GM19452 (cell line): Measurements from ENCODE around the gene NOS2.
"Not testable (repeated sequence)": the region's sequence is repeated elsewhere in the genome, so short reads cannot be mapped to it uniquely, and the experiment has no call there.

Experiments used
- ATAC-seq: cut with Tn5 transposase; IDR thresholded peaks from one replicate; pipeline ENCODE4 v1.9.1; 2021; ENCODE audit not compliant: unreplicated experiment

The NOS2 gene

DNA sequence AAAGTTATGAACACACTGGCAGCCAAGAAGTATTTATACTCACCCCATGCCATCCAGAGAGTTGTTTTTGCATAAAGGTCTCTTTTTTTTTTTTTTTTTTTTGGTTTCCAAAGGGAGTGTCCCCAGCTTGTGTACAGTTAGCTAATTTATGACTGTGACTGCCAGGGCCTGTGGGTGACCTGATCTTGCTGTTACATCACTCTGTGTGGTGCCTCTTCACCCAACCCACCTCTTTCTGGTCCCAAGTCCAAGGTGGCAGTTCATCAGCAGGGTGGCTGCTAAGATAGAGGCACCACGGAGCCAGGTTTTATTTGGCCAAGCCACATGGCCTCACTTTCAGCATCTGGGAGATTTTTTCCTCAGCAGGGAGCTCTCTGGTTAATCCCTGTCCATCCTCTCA lies at the start of gene NOS2:
TSS of gene NOS2 (minus strand) at position 8 of the 400 bp plus-strand sequence. CDS start 1,720 bp downstream, outside the sequence.
- ATAC-seq = no peak

DNA sequence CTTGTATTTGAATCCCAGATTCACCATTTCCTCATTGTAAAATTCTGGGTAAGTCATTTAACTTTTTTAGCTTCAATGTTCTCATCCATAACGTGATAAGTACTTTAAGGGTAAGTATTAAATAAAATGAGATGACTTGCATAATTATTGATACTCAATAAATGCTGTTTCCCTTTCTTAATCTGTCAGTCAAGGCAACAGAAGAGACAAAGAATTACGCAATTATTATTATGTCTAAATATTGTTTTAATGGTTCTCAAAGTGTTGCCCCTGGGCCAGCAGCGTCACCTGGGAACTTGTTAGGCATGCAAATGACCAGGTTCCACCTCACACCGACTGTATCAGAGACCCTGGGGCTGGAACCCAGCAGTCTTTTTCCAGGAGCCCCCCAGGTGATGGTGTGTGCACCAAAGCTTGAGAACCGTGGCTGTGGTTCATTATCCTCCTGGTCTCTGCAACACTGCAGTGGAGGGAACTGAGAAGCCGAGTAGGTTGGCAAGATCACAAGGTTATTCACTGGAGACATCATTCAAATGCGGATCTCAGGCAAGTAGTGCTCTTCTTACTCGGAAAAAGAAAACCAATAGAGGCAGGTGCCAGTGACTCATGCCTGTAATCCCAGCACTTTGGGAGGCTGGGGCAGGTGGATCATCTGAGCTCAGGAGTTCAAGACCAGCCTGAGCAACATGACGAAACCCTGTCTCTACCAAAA lies 49.3 kb upstream of the NOS2 start:
- ATAC-seq = no peak

DNA sequence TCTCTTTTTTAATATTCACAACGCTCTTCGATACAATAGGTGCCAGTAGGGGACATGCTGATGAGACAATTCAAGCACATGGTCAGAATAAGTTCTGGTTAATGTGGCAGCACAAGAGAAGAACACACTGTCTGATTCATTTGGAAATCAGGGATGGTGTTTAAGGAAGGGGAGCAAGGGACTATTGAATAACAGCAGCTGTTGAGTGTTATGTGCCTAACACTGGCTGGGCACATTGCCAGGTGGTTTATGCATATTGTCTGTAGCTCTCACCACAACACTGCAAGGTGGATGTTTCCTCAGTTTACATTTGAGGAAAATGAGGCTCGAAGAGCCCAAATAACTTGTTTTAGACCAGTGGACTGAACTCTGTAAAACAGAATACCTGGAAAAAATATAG lies 48.6 kb upstream of the NOS2 start:
- ATAC-seq = no peak

DNA sequence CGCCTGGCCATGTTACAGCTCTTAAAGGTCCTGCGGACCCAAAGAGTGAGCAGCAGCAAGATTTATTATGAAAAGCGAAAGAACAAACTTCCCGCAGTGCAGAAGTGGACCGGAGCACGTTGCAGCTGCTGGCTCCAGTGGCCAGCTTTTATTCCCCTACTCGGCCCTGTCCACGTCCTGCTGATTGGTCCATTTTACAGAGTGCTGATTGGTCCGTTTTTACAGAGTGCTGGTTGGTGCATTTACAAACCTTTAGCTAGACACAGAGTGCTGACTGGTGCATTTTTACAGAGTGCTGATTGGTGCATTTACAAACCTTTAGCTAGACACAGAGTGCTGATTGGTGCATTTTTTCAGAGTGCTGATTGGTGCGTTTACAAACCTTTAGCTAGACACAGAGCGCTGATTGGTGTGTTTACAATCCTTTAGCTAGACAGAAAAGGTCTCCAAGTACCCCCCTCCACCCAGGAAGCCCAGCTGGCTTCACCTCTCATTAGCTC lies 46.5 kb upstream of the NOS2 start:
- not testable (repeated sequence) for ATAC-seq

DNA sequence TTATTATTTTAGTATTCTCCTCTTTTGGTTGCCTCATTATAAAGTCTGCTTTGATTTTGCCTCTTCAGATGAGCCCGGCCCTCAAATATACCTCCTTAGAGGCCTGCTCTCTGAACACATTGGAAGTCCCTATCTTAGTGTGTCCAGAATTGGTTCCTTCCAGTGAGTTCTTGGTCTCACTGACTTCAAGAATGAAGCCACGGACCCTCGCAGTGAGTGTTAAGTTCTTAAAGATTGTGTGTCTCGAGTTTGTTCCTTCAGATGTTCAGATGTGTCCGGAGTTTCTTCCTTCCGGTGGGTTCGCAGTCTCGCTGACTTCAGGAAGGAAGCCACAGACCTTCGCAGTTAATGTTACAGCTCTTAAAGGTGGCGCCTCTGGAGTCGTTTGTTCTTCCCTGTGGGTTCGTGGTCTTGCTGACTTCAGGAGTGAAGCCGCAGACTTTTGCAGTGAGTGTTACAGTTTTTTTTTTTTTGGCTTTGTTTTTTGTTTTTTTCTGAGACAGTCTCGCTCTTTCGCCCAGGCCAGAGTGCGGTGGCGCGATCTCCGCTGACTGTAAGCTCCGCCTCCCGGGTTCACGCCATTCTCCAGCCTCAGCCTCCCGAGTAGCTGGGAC lies 45.8 kb upstream of the NOS2 start:
- no peak for ATAC-seq

DNA sequence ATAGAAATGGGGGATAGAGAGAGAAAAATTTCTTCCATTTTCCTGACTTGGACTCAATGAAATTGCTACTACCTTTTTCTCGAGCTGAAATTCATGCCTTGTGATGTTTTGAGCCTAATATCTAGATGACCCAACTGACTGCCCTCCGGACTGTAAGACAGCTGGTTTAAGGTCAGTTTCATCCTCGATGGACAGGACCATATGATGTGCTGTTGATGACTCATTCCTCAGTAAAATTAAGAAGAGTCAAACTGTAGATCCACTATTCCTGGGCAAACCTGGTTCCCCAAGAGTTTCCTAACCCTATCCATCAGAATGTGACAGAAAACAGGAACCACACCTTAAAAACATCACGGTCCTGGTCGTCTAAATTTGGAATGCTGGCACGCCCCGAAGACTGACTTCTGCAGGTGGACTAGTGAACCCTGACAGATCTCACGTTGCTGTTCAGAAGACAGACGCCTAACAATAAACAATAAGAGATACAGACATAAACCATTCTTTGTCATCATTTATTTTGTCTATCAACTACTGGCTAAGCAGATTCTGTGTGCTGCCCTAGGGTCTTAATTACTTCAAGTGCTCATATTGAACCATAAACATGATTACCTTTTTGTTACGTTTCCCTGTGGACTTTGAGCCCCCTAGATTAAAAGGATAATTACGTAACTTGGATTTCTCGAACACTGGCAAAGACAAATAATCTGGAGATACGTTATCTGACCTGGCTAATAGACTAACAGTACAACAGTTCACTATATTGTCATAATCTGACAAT lies 45.1 kb upstream of the NOS2 start:
- no peak for ATAC-seq

DNA sequence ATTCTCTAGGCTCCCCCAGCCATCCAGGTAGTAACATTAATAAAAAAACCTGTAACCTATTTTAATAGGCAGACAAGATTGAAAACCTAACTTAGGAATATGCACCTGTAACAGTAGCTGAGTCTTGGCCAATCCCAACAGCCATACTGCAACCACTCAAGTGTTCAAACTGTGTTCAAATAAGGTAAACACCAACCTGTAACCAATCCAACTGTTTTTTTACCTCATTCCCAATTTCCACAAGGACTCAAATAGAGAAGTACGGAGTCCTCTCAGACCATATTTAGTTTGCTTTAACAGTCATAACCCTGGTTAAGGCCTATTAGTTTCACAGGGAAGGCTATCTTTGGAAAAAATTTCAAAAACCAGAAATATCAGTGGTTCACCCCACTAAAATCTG lies 40.4 kb upstream of the NOS2 start:
- no peak for ATAC-seq

DNA sequence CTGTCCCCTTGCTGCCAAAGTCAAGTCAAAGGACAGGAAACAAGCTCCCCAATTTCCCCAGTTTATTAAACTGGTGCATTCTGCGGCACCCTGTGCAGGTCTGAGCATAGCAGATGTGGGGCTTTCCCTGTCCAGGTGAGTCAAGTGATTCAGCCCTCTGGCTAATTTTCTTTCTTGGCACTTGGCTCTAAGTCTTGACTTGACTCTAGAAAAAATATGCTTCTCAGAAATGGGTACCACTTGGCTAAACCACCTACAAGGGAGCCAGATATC lies 40.0 kb upstream of the NOS2 start:
- ATAC-seq = not testable (repeated sequence)

DNA sequence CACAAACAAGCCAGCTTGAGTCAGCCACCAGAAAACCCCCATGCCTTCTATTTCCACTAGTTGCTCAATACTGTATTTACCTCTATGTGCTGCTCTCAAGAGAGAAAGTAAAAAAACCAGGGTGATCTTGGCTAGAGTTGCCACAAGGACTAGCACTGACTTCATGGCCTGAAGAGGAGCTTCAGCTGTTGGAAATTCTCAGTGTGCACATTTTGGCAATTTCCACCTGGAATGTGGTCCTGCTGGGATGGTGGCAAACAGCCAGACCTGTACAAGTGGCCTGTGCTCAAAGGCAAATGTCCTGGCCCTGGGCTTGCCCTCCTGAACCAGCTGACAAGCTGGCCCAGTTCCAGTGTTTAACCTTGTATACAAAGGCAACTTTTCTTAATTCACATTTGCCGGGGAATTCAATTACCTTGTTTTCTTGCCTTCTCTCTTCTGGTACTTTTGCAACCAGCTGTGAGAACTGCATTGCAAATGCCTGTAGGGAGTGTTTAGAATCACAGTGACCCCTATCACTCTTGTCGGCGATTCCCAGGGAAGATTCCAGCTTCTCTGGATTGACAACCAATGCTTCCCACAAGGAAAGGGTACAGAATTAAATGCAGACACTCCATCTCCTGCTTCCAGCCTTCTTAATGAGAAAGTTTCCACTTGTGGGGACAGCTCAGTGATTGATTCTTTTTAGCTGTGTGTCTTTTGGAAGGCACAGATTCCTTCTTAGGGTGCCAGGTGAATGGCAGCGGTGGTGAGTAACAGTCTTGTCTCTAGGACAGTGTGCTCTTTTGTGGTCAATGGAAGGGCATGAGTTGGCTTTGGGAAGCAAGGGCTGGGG lies 39.5 kb upstream of the NOS2 start:
- ATAC-seq = not testable (repeated sequence)

DNA sequence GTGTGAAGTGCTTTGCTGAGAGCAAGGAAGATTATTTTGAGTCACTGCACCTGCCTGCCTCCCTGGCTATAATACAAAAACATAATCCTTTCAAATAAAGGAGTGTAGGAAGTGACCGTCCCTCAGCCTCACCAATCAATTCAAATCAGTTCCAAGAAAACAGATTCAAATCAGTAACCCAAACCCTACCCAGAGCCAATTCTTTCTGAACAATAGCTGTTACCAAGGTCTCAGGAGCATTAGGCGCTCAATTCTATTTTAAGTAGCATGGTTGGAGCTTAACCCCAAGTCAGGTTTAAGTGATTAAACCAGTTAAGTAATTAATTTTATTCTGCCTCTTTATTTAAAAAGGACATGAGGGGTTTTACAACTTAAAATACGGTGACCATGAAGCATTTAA lies 38.3 kb upstream of the NOS2 start:
- not testable (repeated sequence) for ATAC-seq

DNA sequence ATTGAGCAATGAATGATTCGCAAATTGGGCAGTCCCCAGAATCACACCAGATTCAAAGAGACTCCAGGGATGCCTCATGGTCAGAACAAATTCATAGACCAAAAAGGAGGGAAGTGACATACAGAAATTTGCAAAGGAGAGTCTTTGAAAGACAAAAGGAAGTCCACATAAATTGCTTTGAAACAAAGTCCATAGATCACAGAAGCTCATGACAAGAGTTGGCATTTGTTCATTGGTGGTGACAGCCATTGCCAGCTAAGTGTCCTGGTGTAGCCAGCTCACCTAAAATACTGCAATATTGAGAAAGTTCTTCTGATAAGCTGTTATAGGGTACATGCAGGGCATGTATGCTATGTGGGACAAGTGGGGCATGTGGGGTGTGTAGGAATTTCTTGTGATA lies 37.4 kb upstream of the NOS2 start:
- ATAC-seq = not testable (repeated sequence)

DNA sequence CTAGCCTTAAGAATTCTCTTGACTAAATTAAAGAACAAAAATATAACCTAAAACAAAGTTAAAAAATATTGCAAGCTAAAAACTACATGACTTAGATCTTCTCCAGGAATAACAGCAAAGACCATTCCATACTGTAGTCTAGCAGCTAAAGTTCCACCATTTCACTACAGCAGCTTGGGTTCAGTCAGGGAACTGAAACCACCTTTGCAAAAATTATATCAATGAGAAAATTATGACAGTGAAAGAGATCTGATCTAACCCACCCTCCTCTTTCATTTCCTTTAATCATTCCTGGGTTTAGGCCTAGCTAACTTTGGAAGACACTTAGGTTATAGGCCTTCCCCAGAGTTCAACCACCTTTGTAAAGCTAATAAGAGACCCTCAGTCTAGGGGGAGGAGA lies 36.3 kb upstream of the NOS2 start:
- no peak for ATAC-seq

DNA sequence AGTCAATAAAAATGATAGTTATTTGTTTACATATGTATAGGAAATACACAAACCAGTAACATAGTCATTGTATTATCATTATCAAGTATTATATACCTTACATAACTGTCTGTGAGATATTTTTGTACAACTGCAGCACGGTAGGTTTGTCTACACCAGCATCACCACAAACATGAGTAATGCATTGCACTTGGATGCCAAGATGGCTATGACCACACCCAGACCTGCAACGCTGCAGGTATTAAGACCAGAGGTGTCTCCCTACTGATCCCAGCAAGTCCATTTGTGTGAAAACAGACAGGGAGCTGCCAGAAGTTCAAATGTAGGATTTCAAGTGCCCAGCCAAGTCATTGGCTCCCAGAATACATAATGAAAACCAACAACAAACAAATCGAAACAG lies 34.2 kb upstream of the NOS2 start:
- no peak for ATAC-seq

DNA sequence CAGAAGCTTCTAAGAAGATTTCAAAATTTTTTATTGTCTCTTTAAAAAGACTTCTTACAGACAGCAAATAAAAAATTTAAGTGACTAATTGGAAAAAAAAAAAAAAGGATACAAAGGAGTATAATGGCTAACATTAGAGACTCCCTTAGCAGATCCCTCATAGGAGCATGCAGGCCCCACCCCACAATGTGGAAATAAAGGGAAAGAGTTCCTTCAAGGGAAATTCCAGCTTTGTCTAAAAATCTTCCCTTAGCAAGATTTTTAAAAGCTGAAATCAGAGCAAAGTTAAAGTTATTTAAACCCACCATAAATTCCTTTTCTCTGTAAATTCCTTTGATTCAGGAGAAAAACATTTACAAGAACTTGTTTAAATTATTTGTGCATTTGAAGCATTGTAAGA lies 32.5 kb upstream of the NOS2 start:
- ATAC-seq = no peak

DNA sequence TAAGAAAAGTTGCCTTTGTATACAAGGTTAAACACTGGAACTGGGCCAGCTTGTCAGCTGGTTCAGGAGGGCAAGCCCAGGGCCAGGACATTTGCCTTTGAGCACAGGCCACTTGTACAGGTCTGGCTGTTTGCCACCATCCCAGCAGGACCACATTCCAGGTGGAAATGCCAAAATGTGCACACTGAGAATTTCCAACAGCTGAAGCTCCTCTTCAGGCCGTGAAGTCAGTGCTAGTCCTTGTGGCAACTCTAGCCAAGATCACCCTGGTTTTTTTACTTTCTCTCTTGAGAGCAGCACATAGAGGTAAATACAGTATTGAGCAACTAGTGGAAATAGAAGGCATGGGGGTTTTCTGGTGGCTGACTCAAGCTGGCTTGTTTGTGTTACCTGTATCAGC lies 29.6 kb upstream of the NOS2 start:
- not testable (repeated sequence) for ATAC-seq

DNA sequence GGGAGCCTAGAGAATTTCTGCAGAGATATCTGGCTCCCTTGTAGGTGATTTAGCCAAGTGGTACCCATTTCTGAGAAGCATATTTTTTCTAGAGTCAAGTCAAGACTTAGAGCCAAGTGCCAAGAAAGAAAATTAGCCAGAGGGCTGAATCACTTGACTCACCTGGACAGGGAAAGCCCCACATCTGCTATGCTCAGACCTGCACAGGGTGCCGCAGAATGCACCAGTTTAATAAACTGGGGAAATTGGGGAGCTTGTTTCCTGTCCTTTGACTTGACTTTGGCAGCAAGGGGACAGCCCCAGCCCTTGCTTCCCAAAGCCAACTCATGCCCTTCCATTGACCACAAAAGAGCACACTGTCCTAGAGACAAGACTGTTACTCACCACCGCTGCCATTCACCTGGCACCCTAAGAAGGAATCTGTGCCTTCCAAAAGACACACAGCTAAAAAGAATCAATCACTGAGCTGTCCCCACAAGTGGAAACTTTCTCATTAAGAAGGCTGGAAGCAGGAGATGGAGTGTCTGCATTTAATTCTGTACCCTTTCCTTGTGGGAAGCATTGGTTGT lies 28.9 kb upstream of the NOS2 start:
- not testable (repeated sequence) for ATAC-seq

DNA sequence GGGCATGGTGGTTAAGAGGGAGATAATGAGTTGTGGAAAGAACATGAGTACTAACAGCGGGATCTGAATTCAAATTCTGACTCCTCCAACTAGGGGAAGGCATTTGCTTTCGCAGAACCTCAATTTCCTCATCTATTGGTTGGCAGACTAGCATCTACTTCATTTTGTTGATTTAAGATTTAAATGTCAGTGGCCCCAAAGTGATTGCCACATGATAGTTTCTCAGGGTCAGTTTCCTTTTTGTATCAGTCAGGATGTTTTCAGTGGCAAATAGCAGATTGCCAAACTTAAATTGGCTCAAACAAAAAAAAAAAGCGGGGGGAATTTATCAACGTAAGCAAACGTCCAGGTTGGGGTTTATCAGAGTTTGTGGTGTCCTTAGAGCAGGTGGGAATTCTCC lies 25.1 kb upstream of the NOS2 start:
- no peak for ATAC-seq

DNA sequence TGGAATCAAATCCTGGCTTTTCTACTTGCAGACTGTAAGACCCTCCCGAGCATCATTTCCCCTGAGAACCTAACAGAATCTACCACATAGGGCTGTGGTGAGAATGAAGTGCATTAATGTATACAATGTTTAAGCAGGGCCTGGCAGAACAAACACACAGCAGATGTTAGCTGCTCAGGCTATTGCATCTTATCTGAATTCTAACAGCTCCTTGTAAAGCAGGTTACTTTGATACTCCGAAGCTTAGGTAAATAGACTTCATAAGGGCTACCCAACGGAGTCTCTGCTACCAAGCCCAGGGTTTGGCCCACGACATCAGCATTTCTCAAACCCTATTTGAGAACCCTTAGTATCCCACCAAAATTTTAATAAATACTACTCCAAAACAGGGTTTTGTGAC lies 24.4 kb upstream of the NOS2 start:
- ATAC-seq = no peak

DNA sequence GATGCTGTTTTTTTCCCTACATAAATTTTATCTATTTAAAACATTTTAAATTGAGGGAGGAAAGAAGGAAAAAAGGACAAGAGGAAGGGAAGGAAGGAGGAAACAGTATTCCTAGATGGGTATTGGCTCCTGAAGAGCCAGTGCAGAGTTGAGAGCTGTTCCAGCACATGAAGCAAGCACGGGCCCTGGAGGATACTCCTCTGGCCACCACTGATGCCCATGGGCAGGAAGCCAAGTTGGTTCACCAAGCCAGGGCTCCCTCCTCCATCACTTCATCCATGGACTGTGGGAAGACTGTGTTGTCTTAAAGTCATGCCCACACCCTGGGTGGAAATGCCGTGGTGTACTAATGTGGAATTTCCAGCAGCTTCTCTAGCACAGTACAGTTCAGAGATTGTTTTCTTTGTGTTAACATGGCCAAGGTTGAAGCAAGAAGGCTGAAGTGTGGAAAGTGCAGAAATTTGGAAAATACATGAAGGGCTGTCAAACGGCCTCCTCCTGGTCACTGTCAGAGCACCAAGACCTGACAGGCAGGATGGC lies 23.9 kb upstream of the NOS2 start:
- ATAC-seq = no peak

DNA sequence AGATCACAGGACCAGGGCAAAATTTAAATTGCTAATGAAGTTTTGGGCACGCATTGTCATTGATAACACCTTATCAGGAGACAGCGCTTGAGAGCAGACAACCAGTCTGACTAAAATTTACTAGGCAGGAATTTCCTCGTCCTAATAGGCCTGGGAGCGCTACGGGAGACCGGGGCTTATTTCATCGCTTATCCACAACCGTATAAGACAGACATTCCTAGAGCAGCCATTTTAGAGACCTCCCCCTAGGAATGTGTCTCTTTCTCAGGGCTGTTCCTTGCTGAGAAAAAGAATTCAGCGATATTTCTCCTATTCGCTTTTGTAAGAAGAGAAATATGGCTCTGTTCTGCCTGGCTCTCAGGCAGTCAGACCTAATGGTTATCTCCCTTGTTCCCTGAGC lies 21.8 kb upstream of the NOS2 start:
- not testable (repeated sequence) for ATAC-seq

DNA sequence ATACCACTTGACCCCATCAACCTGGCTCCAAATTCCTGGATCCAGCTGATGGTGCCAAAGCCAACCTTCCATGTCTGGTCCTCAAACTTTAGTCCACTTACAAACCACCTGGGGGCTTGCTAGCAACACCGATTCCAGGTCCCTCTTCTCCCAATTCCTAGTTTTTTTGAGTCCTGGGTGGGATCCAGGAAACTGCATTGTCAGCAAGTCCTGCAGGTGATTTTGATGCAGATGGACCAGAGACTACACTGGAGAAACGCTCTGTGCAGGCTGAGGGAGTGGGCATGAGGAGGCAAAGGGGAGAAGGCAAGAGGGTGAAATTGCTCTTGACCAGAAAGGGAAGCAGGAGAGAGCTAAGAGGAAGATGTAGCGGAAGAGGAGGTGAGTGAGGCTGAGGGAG lies 21.0 kb upstream of the NOS2 start:
- no peak for ATAC-seq
